Colonic mucosa (tissue), 4 donors: ENCODE measurements around the gene ASCC1. TPM values are rescaled to one million over a fixed set of nuclear protein-coding genes. Genes with fewer than 3 reads are reported as not detected.

Source experiments
- DNase-seq: peaks from one replicate; pipeline ENCODE4 v3.0.0-alpha.2; 2020
- H3K27ac ChIP-seq: fragments of 200-600 bp; one replicate; pipeline ENCODE4 v1.8.0; 2021
- H3K27me3 ChIP-seq: fragments of 200-600 bp; one replicate; pipeline ENCODE4 v1.8.0; 2021
- H3K36me3 ChIP-seq: fragments of 200-600 bp; one replicate; pipeline ENCODE4 v1.8.0; 2021
- H3K4me1 ChIP-seq: fragments of 200-600 bp; one replicate; pipeline ENCODE4 v1.8.0; 2021; ENCODE audit warnings: mild to moderate bottlenecking
- H3K4me3 ChIP-seq: fragments of 200-600 bp; one replicate; pipeline ENCODE4 v1.8.0; 2021
- H3K9ac ChIP-seq, 2 donors: one replicate each; pipeline ENCODE4 v1.7.0; 2013; ENCODE audit warnings: control low read depth in 2 of 2, low read depth in 2 of 2, low read length in 2 of 2
- H3K9me3 ChIP-seq: fragments of 200-600 bp; one replicate; pipeline ENCODE4 v1.8.0; 2021
- intact Hi-C: fragments of 100-400 bp; cut with DNase I; formaldehyde crosslinking; loops from one replicate; pipeline ENCODE4 v1.14.1; 2022
- total RNA-seq, 2 donors: library from RNA; stranded (reverse); fragmentation: NEBNext Ultra II Directional in 1 of 2; extraction: Animal tissue kit (Norgen Biotek cat#: 25700) in 1 of 2; gene quantifications; one replicate each; pipeline ENCODE4 v1.2.1, GENCODE V29; 2021
- TF ChIP-seq, protein P1 (sequence below): fragments of 200-600 bp; IDR thresholded peaks from one replicate; pipeline ENCODE4 v1.8.0; 2022; ENCODE audit warnings: antibody characterized with exemption, mild to moderate bottlenecking
- donor health status: healthy.
- donor health status: DM: no; HTN: no; CAD: no.
- donor health status: DM: no; HTN: no; CAD: no.

ASCC1 gene
- total RNA-seq, 2 donors from 2014 or later = 16.2 to 19.2 TPM

- no peak overlapping the region for H3K4me3 ChIP-seq
- intact Hi-C loops = no loop called here
- no peak overlapping the region for H3K27ac ChIP-seq
- no peaks in the 10 kb centered on the region for H3K36me3 ChIP-seq
- DNase-seq = no peak
- TF ChIP-seq, protein P1, sequence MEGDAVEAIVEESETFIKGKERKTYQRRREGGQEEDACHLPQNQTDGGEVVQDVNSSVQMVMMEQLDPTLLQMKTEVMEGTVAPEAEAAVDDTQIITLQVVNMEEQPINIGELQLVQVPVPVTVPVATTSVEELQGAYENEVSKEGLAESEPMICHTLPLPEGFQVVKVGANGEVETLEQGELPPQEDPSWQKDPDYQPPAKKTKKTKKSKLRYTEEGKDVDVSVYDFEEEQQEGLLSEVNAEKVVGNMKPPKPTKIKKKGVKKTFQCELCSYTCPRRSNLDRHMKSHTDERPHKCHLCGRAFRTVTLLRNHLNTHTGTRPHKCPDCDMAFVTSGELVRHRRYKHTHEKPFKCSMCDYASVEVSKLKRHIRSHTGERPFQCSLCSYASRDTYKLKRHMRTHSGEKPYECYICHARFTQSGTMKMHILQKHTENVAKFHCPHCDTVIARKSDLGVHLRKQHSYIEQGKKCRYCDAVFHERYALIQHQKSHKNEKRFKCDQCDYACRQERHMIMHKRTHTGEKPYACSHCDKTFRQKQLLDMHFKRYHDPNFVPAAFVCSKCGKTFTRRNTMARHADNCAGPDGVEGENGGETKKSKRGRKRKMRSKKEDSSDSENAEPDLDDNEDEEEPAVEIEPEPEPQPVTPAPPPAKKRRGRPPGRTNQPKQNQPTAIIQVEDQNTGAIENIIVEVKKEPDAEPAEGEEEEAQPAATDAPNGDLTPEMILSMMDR = no peak
- H3K4me1 ChIP-seq = peaks cover 24% of the 10 kb centered on the region
- H3K9me3 ChIP-seq = no peaks in the 10 kb centered on the region
- no peak overlapping the region for H3K9ac ChIP-seq
- H3K27me3 ChIP-seq = no peaks in the 10 kb centered on the region
Measured at GRCh38 chr10:72257051-72257892, 41.2 kb upstream of the ASCC1 start.

- Histone ChIP-seq H3K4me1 (peaks cover 18% of the 10 kb centered on the region), H3K9ac (no peak overlapping the region), H3K36me3 (no peaks in the 10 kb centered on the region), H3K27me3 (no peaks in the 10 kb centered on the region), H3K9me3 (no peaks in the 10 kb centered on the region), H3K4me3 (no peak overlapping the region), H3K27ac (no peak overlapping the region)
- TF ChIP-seq, protein P1 = no peak
- intact Hi-C loops = no loop called here
- no peak for DNase-seq
Measured at GRCh38 chr10:72255977-72256729, 40.1 kb upstream of the ASCC1 start.

GRCh38 chr10:72254813-72255568 lies 38.9 kb upstream of the ASCC1 start:
- Histone ChIP-seq H3K4me1 (peaks cover 15% of the 10 kb centered on the region), H3K9ac (peak overlapping the region; percentile 37 to 79), H3K4me3 (peak overlapping the region; percentile 7), H3K36me3 (no peaks in the 10 kb centered on the region), H3K9me3 (no peaks in the 10 kb centered on the region), H3K27ac (peak overlapping the region; percentile 81), H3K27me3 (no peaks in the 10 kb centered on the region)
- intact Hi-C loops = no loop called here
- TF ChIP-seq, protein P1 = no peak
- DNase-seq = peak; percentile 82

- Histone ChIP-seq H3K27ac (no peak overlapping the region), H3K4me1 (peaks cover 25% of the 10 kb centered on the region), H3K36me3 (no peaks in the 10 kb centered on the region), H3K9me3 (no peaks in the 10 kb centered on the region), H3K27me3 (no peaks in the 10 kb centered on the region), H3K9ac (no peak overlapping the region), H3K4me3 (no peak overlapping the region)
- intact Hi-C loops = no loop called here
- no peak for DNase-seq
- TF ChIP-seq, protein P1 = no peak
Measured at GRCh38 chr10:72253578-72253977, 37.5 kb upstream of the ASCC1 start.

DNA sequence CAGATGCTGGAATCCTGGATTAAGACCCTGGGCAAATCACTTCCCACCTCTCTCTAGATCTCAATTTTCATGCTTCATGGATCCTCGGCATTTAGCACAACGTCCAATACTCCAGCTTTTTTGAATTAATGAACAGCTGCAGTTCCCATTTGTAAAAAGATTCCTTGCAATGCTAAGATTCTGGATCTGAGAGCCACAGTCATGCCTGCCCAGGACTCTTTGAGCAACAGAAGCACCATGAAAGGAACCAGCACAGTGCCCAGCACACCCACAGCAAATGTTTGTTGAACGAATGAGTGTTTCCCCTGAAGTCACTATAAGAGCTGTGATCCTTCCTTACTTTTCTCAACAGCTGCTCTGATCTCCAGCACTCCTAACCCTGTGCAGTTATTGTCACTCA lies 36.9 kb upstream of the ASCC1 start:
- Histone ChIP-seq H3K27me3 (no peaks in the 10 kb centered on the region), H3K9ac (no peak overlapping the region), H3K9me3 (no peaks in the 10 kb centered on the region), H3K4me1 (peaks cover 29% of the 10 kb centered on the region), H3K27ac (no peak overlapping the region), H3K4me3 (no peak overlapping the region), H3K36me3 (no peaks in the 10 kb centered on the region)
- DNase-seq = no peak
- TF ChIP-seq, protein P1 = no peak
- intact Hi-C loops = no loop called here
